ENCODE measurements around the gene CLK1.

CLK1 gene

DNA sequence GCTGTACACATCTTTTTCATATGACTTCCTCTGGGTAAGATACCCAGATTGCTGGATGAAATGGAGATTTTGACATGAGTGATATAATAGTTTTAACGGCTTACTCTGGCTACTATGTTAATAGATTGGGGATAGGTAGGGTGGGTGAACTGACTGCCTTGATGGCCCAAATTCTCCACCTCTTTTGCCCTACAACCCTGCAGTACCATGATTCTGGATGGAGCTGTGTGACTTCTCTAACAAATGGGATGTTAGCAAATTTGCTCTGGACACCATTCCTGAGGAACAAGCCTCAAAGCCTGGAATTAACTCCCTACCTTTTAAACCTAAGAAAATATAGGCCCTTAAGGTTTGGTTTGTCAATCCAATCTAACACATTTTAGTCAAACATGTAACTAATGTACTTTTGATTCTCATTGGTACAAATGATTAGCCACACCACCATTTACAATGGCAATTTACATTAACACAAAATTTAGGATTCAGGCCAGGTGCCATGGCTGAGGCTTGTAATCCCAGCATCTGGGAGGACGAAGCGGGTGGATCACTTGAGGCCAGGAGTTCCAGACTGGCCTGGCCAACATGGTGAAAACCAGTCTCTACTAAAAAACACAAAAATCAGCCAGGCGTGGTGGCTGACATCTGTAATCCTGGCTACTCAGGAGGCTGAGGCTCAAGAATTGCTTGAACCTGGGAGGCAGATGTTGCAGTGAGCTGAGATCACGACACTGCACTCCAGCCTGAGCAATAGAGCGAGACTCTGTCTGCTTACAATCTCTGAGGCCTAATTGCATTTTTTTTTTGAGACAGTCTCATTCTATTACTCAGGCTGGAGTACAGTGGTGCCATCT is 12.8 kb downstream of the CLK1 start:
- TF ChIP-seq, protein P1, sequence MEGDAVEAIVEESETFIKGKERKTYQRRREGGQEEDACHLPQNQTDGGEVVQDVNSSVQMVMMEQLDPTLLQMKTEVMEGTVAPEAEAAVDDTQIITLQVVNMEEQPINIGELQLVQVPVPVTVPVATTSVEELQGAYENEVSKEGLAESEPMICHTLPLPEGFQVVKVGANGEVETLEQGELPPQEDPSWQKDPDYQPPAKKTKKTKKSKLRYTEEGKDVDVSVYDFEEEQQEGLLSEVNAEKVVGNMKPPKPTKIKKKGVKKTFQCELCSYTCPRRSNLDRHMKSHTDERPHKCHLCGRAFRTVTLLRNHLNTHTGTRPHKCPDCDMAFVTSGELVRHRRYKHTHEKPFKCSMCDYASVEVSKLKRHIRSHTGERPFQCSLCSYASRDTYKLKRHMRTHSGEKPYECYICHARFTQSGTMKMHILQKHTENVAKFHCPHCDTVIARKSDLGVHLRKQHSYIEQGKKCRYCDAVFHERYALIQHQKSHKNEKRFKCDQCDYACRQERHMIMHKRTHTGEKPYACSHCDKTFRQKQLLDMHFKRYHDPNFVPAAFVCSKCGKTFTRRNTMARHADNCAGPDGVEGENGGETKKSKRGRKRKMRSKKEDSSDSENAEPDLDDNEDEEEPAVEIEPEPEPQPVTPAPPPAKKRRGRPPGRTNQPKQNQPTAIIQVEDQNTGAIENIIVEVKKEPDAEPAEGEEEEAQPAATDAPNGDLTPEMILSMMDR (IDR thresholded peaks at IDR 0.05; ENCODE audit: low read depth, low read length) = no peak
- no peak overlapping the region for H3K4me3 ChIP-seq (ENCODE audit: low read depth, low read length)

DNA sequence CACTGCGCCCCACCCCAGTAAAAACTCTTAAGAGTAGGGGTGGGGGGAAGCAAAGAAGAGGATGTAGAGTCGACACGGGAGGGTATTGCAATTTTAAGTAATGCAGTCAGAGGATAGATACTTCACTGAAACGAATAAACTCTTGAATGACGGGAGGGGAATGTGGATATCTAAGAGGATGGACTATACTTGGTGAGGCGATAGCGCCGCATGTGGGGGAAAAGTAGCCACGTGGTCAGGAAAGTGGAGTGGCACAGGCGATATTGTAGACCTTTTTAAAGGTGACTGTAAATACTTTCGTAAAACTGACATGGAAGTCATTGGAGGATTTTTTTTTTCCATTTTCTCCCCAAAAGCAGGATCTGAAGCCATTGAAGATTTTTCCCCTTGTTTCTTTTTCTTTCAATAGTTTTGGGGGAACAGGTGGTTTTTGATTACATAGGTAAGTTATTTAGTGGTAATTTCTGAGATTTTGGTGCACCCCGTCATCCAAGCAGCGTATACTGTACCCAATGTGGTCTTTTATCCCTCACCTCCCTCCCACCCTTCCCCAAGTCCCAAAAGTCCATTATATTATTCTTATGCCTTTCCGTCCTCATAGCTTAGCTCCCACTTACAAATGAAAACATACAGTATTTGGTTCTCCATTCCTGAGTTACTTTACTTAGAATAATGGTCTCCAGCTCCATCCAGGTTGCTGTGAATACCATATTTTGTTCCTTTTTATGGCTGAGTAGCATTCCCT is 13.8 kb downstream of the CLK1 start:
- no peak overlapping the region for H3K4me3 ChIP-seq (ENCODE audit: low read depth, low read length)
- TF ChIP-seq, protein P1 (IDR thresholded peaks at IDR 0.05; ENCODE audit: low read depth, low read length) = no peak

DNA sequence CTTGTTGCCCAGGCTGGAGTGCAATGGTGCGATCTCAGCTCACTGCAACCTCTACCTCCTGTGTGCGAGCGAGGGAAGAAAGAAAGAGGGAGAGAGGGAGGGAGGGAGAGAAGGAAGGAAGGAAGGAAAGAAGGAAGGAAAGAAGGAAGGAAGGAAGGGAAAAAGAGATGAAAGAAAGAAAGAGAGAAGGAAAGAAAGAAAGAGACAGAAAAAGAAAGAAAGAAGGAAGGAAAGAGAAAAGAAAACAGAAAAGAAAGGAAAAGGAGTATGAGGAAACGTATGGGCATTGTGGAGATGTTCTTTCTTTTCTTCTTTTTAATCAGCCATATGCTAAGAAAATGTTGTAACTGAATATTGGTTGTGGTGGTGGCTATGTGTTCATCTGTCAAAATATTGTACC is 16.5 kb downstream of the CLK1 start:
- TF ChIP-seq, protein P1 (IDR thresholded peaks at IDR 0.05; ENCODE audit: low read depth, low read length) = no peak

DNA sequence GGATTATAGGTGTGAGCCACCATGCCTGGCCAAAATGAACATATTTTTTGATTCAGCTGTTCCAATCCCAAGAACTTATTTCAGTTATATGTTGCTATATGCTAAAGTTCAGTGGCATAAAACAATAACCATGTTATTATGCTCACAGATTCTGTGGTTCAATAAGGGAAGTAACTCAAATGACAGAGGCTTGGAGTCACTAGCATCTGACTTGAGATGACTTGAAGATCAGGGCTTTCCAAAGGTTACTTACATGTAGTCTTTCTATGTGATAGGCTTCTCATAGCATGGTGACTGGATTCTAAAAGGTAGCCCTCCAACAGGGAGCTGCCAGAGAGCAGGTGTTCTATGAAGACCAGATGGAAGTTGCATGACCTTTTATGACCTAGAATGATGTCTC is 17.2 kb downstream of the CLK1 start:
- TF ChIP-seq, protein P1 (IDR thresholded peaks at IDR 0.05; ENCODE audit: low read depth, low read length) = no peak
- H3K4me3 ChIP-seq (ENCODE audit: low read depth, low read length) = no peak overlapping the region

More for the DNA sequence above, 16.5 kb downstream of the CLK1 start:
- H3K4me3 ChIP-seq (ENCODE audit: low read depth, low read length) = no peak overlapping the region

DNA sequence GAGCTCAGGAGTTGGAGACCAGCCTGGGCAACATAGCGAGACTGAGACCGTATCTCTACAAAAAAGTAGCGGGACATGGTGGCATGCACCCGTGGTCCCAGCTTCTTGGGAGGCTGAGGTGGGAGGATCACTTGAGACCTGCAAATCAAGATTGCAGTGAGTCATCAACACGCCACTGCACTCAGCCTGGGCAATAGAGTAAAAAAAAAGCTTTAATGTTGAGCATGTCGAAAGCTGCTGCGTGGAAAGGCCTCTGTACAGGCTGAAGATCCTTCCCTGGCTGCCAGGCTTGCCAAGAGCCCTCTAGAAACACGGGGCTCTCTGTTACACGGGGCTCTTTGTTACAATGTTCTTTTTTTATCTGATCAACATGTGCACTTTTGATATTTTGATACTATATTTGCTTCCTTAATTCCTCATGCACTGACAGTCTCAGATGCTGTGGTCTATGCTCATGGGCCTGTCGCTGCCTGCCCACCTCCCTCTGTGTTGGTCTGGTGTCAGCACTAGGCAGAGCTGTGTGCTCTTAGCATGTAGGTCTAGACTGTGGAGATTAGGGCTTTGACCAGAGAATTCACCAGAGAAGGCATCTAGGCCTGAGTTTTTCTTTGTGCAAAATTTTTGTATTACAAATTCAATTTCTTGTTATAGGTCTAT is 18.7 kb downstream of the CLK1 start:
- TF ChIP-seq, protein P1 (IDR thresholded peaks at IDR 0.05; ENCODE audit: low read depth, low read length) = no peak
- H3K4me3 ChIP-seq (ENCODE audit: low read depth, low read length) = no peak overlapping the region

DNA sequence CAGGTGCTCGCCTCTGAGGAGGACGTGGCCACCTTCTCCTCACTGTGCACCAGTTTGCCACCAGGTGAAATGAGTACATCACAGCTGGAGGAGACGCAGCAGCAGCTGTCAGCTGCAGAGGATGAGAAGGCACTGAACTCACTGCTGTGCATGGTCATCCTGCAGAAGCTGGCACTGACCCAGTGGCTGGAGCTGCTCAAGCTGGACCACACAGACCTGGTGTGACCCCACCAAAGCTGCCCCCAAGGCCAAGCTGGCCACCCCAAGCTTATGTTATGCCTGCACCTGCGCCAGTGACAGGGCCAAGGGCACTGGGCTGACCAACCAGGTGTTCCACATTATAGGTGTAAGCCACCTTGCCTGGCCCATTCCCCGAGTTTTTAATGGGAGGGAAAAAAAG is 19.3 kb downstream of the CLK1 start:
- H3K4me3 ChIP-seq (ENCODE audit: low read depth, low read length) = no peak overlapping the region
- TF ChIP-seq, protein P1 (IDR thresholded peaks at IDR 0.05; ENCODE audit: low read depth, low read length) = no peak

Data from WI38 (cell line).